Testis (tissue), 2 donors: ENCODE data around the gene ATP6V0A4.

Experiments
- POLR2A ChIP-seq: fragments of 450-650 bp; IDR thresholded peaks from one replicate; pipeline ENCODE4 v1.6.1; 2017; ENCODE audit warnings: antibody characterized with exemption, mild to moderate bottlenecking, moderate library complexity
- TF ChIP-seq, protein P1 (sequence below), 3 experiments: fragments of 450-650 bp in 2 of 3; fragments of 200-600 bp in 1 of 3; sonication (generic) in 1 of 3; IDR thresholded peaks; one replicate each; pipeline ENCODE4 v1.5.1; 2016 to 2019; ENCODE audit warnings: antibody characterized with exemption in 3 of 3, mild to moderate bottlenecking in 2 of 3, moderate library complexity in 1 of 3

DNA sequence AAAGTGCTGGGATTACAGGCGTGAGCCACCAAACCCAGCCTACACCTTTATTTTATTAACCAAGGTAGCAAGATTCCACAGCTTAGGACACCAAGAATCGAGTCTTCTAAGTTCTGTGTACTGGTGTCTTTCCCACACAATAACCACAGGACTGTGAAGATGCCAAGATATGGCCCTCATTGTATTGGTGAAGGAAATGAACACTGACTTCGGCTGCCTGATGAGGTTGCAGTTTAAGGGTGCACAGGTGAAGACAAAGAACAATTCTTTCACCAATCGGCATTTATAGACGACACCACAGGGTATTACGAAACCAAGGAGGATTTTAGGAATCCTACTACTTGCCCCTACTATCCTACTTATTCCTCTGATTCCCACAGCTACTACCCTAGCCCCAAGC lies 49.3 kb downstream of the ATP6V0A4 start:
- TF ChIP-seq, protein P1, sequence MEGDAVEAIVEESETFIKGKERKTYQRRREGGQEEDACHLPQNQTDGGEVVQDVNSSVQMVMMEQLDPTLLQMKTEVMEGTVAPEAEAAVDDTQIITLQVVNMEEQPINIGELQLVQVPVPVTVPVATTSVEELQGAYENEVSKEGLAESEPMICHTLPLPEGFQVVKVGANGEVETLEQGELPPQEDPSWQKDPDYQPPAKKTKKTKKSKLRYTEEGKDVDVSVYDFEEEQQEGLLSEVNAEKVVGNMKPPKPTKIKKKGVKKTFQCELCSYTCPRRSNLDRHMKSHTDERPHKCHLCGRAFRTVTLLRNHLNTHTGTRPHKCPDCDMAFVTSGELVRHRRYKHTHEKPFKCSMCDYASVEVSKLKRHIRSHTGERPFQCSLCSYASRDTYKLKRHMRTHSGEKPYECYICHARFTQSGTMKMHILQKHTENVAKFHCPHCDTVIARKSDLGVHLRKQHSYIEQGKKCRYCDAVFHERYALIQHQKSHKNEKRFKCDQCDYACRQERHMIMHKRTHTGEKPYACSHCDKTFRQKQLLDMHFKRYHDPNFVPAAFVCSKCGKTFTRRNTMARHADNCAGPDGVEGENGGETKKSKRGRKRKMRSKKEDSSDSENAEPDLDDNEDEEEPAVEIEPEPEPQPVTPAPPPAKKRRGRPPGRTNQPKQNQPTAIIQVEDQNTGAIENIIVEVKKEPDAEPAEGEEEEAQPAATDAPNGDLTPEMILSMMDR (IDR thresholded peaks at IDR 0.05) = no peak
- TF ChIP-seq POLR2A = no peak
